Activated T-cell treated with anti-CD3 and anti-CD28 coated beads, Interleukin-2, amount 50 U/mL, for 4 hours (primary cell): ENCODE results near the gene LECT2. TPM values are rescaled to one million over a fixed set of nuclear protein-coding genes. Genes with fewer than 3 reads are reported as not detected.

Experiments used
- ATAC-seq, 2 donors: fragments of 200-7000 bp; cut with Tn5 transposase; one replicate each; pipeline ENCODE4 v1.10.0; 2021
- DNase-seq: peaks from one replicate; pipeline ENCODE4 v3.0.0-alpha.2; 2020
- H3K27me3 Mint-ChIP-seq: one replicate; pipeline ENCODE4 v1.8.0; 2021; ENCODE audit warnings: low read depth, mixed read lengths
- H3K36me3 Mint-ChIP-seq: one replicate; pipeline ENCODE4 v1.8.0; 2022; ENCODE audit warnings: mixed read lengths; ENCODE audit not compliant: insufficient read depth
- H3K4me1 Mint-ChIP-seq: one replicate; pipeline ENCODE4 v1.8.0; 2021; ENCODE audit warnings: low read depth, mixed read lengths
- H3K4me3 Mint-ChIP-seq: one replicate; pipeline ENCODE4 v1.8.0; 2021; ENCODE audit warnings: mild to moderate bottlenecking, moderate library complexity, mixed read lengths
- H3K9me3 Mint-ChIP-seq: one replicate; pipeline ENCODE4 v1.8.0; 2021; ENCODE audit warnings: mixed read lengths
- total RNA-seq, 3 donors: library from RNA; stranded (reverse); gene quantifications; one replicate each; pipeline ENCODE4 v1.2.1, GENCODE V29; 2021

Gene LECT2
- total RNA-seq, 3 donors from 2014 or later, result not detected

DNA sequence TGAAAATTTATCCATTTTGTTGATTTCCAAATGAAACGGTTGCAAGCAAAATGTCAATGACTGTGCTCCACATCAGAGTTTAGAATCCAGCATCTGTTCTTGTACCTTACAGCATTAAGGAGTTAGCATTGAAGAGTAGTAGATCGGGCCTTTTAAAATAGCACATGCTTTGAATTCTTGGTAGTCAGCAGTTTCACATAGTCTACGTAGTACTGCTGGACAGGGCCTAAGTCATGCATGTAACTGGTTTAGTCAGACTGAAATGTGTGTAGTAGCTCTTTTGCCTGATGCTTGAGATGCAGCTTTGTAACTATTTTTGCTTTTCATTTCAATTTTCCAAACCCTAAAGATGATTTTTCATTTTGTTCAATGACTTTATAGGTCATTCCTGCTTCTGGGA, 19.8 kb downstream of the LECT2 start:
- no peak for ATAC-seq
- peaks cover 26% of the 10 kb centered on the region for H3K27me3 Mint-ChIP-seq
- H3K4me3 Mint-ChIP-seq, result no peak overlapping the region

DNA sequence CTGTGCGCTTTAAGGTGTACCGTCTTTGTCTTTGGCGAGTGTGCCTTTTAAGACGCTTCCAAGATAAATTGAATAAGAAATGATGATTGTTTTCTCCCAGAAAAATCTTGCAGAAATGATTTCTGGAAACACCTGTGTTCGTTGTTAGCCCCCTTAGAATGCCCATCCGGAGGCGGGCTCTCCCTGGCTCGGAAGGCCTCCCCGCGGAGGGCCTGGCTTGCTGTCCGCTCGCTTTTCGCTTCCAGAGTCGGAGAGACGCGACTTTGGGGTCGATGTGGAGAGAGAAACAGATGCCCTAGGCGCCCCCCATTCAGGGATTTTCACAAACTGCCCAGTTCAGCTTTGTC, 23.9 kb downstream of the LECT2 start:
- Mint-ChIP-seq H3K9me3 (peaks cover 4% of the 10 kb centered on the region), H3K4me3 (no peak overlapping the region), H3K27me3 (peaks cover 57% of the 10 kb centered on the region), H3K4me1 (no peaks in the 10 kb centered on the region), H3K36me3 (no peaks in the 10 kb centered on the region)
- DNase-seq, result no peak
- ATAC-seq, result no peak

More for the DNA sequence above, 19.8 kb downstream of the LECT2 start:
- H3K36me3 Mint-ChIP-seq, result no peaks in the 10 kb centered on the region
- H3K4me1 Mint-ChIP-seq, result no peaks in the 10 kb centered on the region
- H3K9me3 Mint-ChIP-seq, result no peaks in the 10 kb centered on the region
- no peak for DNase-seq

DNA sequence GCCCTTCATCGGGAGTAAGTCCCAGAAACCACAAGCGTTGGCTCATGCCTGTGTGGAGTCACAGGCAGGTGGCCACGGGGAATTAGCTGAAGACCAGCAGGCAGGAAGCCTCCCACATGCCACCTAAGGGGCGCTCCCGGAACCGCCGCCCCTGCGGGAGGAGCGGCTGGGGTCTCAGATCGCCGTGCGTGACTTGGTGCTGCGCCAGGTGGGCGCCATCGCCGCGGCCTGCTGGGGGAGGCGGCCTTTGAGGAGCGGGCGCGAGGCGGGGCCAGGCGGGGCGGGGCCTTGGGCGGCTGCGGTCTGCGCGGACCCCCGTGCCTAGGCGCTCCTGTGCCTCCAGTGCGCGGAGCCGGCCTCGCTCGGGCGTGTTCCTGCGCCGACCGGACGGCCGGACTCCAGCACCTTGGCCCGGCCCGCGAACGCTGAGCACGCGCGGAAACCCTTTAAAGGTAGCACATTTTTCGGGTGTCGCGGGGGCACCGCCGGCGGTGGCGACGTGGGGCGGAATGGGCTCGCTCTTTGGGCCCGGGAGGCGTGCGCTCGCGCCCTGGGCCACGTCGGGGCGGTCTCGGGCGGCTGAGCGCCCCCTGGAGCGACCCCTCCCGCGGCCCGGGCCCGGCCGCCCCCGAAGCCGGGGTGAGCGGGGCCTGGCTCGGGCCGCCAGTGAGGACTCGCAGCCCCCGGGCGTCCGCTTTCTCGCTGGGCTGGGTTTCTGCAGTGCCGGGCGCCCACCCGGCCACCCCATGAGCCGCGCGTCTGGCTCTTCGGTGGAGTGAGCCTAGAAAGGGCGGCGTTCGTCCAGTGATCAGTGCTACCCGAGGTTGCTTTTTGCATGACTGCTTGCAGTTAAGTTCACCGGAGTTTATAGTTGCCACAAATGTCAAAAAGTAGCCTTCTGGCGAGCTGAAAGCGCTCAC, 24.5 kb downstream of the LECT2 start:
- Mint-ChIP-seq H3K36me3 (no peaks in the 10 kb centered on the region), H3K4me3 (no peak overlapping the region), H3K4me1 (no peaks in the 10 kb centered on the region), H3K9me3 (peaks cover 4% of the 10 kb centered on the region), H3K27me3 (peaks cover 56% of the 10 kb centered on the region)
- peak; percentile 14 to 21 for ATAC-seq
- no peak for DNase-seq

DNA sequence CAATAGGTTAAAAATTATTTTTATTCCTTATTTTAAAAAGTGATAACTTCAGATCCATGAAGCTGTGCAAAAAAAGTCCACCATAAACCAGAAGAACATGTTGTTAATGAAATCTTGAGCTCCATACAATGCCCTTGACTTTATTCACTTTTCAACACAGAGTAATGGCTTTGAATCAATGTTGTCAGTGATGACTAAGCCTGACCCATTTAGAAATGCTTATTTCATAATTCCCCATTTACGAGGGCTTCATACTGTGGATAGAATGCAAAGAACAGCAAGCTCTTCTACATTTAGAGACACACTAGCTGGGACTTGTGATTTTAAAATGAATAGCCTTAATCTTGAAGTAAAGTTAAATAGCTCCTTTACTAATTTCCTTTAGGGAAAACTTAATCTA, 33.4 kb downstream of the LECT2 start:
- H3K4me1 Mint-ChIP-seq, result peaks cover 3% of the 10 kb centered on the region
- H3K4me3 Mint-ChIP-seq, result no peak overlapping the region
- no peaks in the 10 kb centered on the region for H3K9me3 Mint-ChIP-seq
- DNase-seq (no peak), ATAC-seq (no peak)
- H3K27me3 Mint-ChIP-seq, result peaks cover 37% of the 10 kb centered on the region
- no peaks in the 10 kb centered on the region for H3K36me3 Mint-ChIP-seq

DNA sequence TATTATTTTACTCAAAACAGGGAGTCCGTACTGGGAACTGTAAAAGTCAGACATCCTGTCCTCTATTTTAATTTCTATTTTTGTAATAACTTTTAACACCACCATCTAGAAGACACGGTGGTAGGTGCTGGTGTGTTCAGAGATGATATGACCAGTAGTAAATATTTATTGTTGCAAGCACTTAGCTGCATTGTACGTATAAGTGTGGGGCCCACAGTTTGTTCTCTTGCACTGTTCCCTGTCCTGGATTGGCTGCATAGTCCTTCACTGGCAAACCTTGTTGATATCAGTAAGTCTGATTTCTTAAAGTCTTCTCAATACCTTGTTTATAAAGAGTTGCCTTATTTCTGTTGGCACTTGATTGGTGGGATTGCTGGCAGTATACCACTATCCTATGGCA, 34.6 kb downstream of the LECT2 start:
- Mint-ChIP-seq H3K9me3 (no peaks in the 10 kb centered on the region), H3K36me3 (no peaks in the 10 kb centered on the region), H3K4me1 (peaks cover 6% of the 10 kb centered on the region), H3K4me3 (no peak overlapping the region), H3K27me3 (peaks cover 31% of the 10 kb centered on the region)
- no peak for DNase-seq
- ATAC-seq, result no peak

DNA sequence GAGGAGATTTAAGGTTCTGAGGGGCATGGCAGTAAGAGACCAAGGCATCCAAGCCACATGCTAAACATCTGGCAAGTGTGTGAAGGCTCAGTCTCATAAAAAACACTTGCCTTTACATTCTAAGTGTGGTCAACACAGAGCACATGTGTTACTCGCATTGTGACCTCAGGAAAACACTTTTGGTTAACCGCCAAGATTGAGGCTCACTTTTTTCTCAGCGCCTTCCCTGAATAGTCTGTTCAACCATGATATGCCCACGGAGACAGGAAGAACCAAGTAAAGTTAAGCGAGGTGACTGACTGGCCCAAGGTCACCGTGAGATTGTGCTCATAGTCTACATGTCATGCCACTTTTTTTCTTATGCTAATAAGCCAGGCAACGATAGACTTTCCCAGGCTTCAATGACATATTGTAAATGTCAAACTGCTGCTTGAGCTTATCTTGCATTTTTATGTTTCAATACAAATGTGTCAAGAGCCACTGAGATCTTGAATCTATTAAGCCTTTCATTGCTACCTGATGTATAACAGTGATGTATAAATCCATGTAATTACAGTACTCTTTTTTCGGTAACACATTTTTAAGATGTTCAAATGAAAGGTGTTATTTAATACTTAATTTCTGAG, 38.0 kb downstream of the LECT2 start:
- H3K36me3 Mint-ChIP-seq, result no peaks in the 10 kb centered on the region
- peaks cover 3% of the 10 kb centered on the region for H3K9me3 Mint-ChIP-seq
- DNase-seq, result no peak
- no peak overlapping the region for H3K4me3 Mint-ChIP-seq
- peak; percentile 17 to 20 for ATAC-seq
- peaks cover 15% of the 10 kb centered on the region for H3K4me1 Mint-ChIP-seq
- peaks cover 29% of the 10 kb centered on the region for H3K27me3 Mint-ChIP-seq

DNA sequence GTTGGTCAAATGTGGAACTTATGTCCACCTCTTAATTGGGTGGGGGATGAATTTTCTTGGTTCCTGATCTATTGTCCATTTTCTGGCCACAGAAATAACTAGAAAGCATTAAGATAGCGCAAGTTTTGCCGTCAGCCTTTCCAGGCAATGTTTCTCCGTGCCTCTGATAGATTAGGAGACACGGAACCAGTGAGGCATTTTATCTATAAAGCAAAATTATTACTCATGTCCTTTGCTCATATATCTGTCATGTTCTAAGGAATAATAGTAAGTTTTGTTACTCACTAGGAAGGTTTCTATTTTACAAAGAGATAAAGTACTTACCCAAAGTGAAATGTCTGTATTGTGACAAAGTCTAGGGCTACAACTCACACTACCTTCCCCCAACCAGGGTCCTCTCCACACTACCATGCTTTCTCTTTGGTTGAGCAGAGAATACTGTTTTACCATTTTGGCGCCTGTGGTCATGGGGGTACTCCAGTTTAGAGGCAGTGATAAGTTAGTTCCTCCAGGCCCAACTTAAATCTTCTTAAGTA, 39.2 kb downstream of the LECT2 start:
- peak in 1 of 2 donors; percentile 35 for ATAC-seq
- no peak for DNase-seq
- H3K9me3 Mint-ChIP-seq, result peaks cover 3% of the 10 kb centered on the region
- no peak overlapping the region for H3K4me3 Mint-ChIP-seq
- H3K4me1 Mint-ChIP-seq, result peaks cover 15% of the 10 kb centered on the region
- H3K36me3 Mint-ChIP-seq, result no peaks in the 10 kb centered on the region
- H3K27me3 Mint-ChIP-seq, result peaks cover 41% of the 10 kb centered on the region

DNA sequence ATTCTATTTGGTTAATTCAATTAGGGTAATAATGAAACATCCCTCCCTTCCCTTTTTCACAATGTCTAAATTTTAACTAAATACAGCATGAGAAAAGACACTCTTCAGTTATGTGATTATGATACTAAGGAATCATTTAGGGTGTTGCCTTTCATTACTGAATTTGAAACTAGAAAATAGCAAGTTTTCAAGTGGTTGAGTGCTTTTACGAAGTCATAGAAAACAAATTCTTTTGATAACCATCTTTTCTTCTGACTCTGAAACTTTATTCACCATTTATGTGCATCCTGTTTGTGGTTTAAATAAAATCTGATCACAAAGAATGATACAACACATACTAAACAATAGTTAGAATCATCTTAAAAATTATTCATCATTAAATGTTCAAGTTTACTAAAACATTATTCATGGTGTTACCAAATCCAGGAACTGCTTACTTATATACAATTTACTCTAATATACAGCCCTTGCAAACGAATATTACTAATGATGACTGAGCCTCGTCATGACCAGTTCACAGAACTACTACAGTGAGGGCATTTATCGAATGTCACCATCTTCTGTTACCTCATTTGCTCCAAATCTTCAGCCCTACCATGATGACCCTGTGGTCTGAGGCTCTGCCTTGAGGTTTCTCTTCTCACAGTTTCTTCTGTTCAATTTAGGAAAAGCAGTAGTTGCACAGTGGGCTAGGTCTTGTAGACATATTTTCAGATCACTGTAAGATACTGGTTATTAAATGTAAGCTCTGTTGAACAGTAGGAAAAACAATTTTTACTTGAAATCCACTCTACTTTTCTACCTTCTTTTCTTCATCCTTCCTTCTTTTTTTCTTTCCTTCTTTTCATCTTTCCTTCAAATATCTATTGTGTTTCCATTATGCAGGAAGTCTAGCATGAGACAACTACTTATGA, 40.8 kb downstream of the LECT2 start:
- ATAC-seq, result peak; percentile 55 to 60
- Mint-ChIP-seq H3K4me1 (peaks cover 15% of the 10 kb centered on the region), H3K4me3 (no peak overlapping the region)

DNA sequence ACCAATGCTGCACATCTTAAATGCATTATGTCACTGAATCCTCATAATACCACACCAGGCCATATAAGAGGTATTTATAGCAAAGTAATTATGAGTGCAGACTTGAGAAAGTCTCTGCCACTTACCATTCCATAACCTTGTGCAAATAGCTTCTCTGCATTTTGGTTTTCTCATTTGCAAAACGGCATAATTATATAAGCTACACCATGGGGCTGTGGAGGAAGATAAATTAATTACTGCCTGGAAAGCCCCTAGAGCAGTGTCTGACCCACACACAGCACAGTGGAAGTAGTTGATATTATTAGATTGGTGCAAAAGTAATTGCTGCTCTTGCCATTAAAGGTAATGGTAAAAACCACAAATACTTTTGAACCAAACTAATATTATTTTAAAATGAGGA, 49.6 kb downstream of the LECT2 start:
- DNase-seq (no peak), ATAC-seq (no peak)
- H3K9me3 Mint-ChIP-seq, result no peaks in the 10 kb centered on the region
- no peaks in the 10 kb centered on the region for H3K4me1 Mint-ChIP-seq
- H3K36me3 Mint-ChIP-seq, result no peaks in the 10 kb centered on the region
- no peak overlapping the region for H3K4me3 Mint-ChIP-seq
- H3K27me3 Mint-ChIP-seq, result peaks cover 28% of the 10 kb centered on the region

More for the DNA sequence above, 40.8 kb downstream of the LECT2 start:
- Mint-ChIP-seq H3K9me3 (peaks cover 3% of the 10 kb centered on the region), H3K36me3 (no peaks in the 10 kb centered on the region), H3K27me3 (peaks cover 54% of the 10 kb centered on the region)
- DNase-seq, result no peak

DNA sequence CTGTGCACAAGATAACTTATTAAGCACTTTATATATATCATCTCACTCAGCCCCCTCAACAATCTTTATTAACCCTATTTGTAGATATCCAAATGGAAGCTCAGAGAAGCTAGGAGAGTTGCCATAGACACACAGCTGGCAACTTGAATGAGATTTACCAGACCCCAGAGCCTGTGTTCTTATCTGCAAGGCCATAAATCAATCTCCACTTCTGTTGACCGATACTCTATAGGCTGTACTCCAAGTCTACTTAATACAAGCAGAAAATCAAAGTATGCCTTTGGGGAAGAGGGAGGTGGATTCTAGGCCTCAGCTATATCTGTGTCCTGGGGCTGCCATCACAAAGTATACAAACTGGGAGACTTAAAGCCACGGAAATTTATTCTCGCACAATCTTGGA, 53.1 kb downstream of the LECT2 start:
- Mint-ChIP-seq H3K4me1 (no peaks in the 10 kb centered on the region), H3K9me3 (no peaks in the 10 kb centered on the region), H3K4me3 (no peak overlapping the region), H3K36me3 (no peaks in the 10 kb centered on the region), H3K27me3 (peaks cover 25% of the 10 kb centered on the region)
- ATAC-seq (no peak), DNase-seq (no peak)

DNA sequence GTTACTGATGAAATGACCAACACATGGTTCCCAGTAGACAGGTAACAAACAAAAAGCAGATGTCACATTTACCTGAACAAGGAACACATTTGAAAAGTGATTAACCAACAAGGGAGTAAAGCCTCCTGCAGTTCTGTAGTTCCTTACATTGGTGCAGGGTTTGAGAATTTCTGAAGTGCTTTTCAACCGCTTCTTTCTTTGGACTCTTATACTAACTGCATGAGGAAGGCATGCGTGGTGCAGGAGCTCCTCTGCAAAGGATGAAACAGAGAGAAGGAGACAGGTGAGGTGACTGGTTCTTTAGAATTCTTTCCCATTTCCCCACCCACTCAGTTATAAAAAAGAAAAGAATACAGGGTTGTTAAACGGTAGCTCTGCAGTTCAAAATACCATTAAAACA, 54.5 kb downstream of the LECT2 start:
- no peak overlapping the region for H3K4me3 Mint-ChIP-seq
- DNase-seq (no peak), ATAC-seq (no peak)
- H3K27me3 Mint-ChIP-seq, result peaks cover 28% of the 10 kb centered on the region
- no peaks in the 10 kb centered on the region for H3K36me3 Mint-ChIP-seq
- H3K4me1 Mint-ChIP-seq, result peaks cover 2% of the 10 kb centered on the region
- H3K9me3 Mint-ChIP-seq, result no peaks in the 10 kb centered on the region

DNA sequence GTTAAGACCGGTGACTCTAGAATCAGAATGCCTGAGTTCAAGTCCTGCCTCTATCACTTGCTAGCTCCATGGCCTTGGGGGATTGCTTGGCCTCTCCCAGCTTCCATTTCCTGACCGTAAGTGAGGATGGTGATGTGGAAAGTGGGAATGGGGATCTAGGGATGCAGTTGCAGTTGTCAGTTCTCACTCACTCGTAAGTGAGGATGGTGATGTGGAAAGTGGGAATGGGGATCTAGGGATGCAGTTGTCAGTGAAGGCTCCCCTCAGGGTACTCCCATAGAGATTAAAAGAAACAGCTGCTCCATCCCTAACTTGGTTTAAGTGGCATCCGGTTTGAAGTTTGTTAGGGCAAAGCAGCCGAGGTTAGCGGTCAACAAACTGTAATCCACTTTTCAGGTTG, 56.1 kb downstream of the LECT2 start:
- ATAC-seq (no peak), DNase-seq (no peak)
- H3K9me3 Mint-ChIP-seq, result no peaks in the 10 kb centered on the region
- no peaks in the 10 kb centered on the region for H3K36me3 Mint-ChIP-seq
- peaks cover 2% of the 10 kb centered on the region for H3K4me1 Mint-ChIP-seq
- peaks cover 31% of the 10 kb centered on the region for H3K27me3 Mint-ChIP-seq
- H3K4me3 Mint-ChIP-seq, result no peak overlapping the region
